PC-3 (cell line): Measurements from ENCODE around the gene PSMF1. TPM values are rescaled to one million over a fixed set of nuclear protein-coding genes. Genes with fewer than 3 reads are reported as not detected.

Experiments
- ATAC-seq: fragments of 200-7000 bp; cut with Tn5 transposase; 2 replicates; pipeline ENCODE4 v1.9.1; 2020; ENCODE audit warnings: mild to moderate bottlenecking, moderate library complexity
- BruUV-seq: library from RNA; stranded (reverse); fragments of 400-500 nt; replicated peaks from 2 replicates; lab custom pipeline; 2021; lab: Mats Ljungman, UMichigan
- CTCF ChIA-PET: fragments of 300-600 bp; sonication (Branson Sonifier 250); formaldehyde crosslinking; loops from one replicate; lab custom pipeline; 2022; ENCODE audit warnings: antibody characterized with exemption; lab: Charles Lee
- POLR2A ChIA-PET: fragments of 300-600 bp; sonication (Branson Sonifier 250); formaldehyde crosslinking; loops from one replicate; lab custom pipeline; 2022; ENCODE audit warnings: antibody characterized with exemption; ENCODE audit not compliant: unreplicated experiment; lab: Charles Lee
- DNase-seq: peaks from one replicate; pipeline ENCODE4 v3.0.0-alpha.2; 2015
- H2AFZ ChIP-seq: fragments of 300-600 bp; sonication (generic); 2 replicates; pipeline ENCODE4 v1.6.0; 2016; ENCODE audit warnings: antibody characterized with exemption, low read length
- H3F3A ChIP-seq: fragments of 300-600 bp; sonication (generic); one replicate; pipeline ENCODE4 v1.6.0; 2017; ENCODE audit warnings: antibody characterized with exemption, low read length, control low read depth, mild to moderate bottlenecking; ENCODE audit not compliant: unreplicated experiment
- H3K27ac ChIP-seq: fragments of 300-600 bp; sonication (generic); 2 replicates; pipeline ENCODE4 v1.5.1; 2016; ENCODE audit warnings: mild to moderate bottlenecking, low read length
- H3K27me3 ChIP-seq: fragments of 300-600 bp; sonication (generic); 2 replicates; pipeline ENCODE4 v1.6.1; 2016; ENCODE audit warnings: low read length, mixed read lengths
- H3K36me3 ChIP-seq: fragments of 300-600 bp; sonication (generic); 2 replicates; pipeline ENCODE4 v1.6.1; 2016; ENCODE audit warnings: low read depth, mixed run types, low read length, mixed read lengths
- H3K4me1 ChIP-seq: fragments of 300-600 bp; sonication (generic); 2 replicates; pipeline ENCODE4 v1.5.1; 2016; ENCODE audit warnings: low read length; ENCODE audit not compliant: insufficient read depth
- H3K4me2 ChIP-seq: fragments of 300-600 bp; sonication (generic); 2 replicates; pipeline ENCODE4 v1.6.0; 2016; ENCODE audit warnings: low read length
- H3K4me3 ChIP-seq: fragments of 300-600 bp; sonication (generic); 2 replicates; pipeline ENCODE4 v1.5.1; 2016; ENCODE audit warnings: mild to moderate bottlenecking, low read length, mixed read lengths
- H3K79me2 ChIP-seq: fragments of 300-600 bp; sonication (generic); 2 replicates; pipeline ENCODE4 v1.6.1; 2017; ENCODE audit warnings: low read length, mixed read lengths
- H3K9ac ChIP-seq: fragments of 300-600 bp; sonication (generic); 2 replicates; pipeline ENCODE4 v1.6.0; 2016; ENCODE audit warnings: mild to moderate bottlenecking, low read length
- H3K9me2 ChIP-seq: fragments of 300-600 bp; sonication (generic); replicated peaks from 2 replicates; pipeline ENCODE4 v1.6.1; 2016; ENCODE audit warnings: mixed run types, low read length, mixed read lengths
- H3K9me3 ChIP-seq: fragments of 300-600 bp; sonication (generic); 2 replicates; pipeline ENCODE4 v1.6.1; 2016; ENCODE audit warnings: low read length, mixed read lengths
- H4K20me1 ChIP-seq: fragments of 300-600 bp; sonication (generic); 2 replicates; pipeline ENCODE4 v1.6.1; 2016; ENCODE audit warnings: low read length, mixed read lengths
- EZH2 ChIP-seq: fragments of 300-600 bp; sonication (generic); IDR thresholded peaks from one replicate; pipeline ENCODE4 v1.6.1; 2017; ENCODE audit warnings: antibody characterized with exemption, mild to moderate bottlenecking, low read length; ENCODE audit not compliant: unreplicated experiment
- EZH2phosphoT487 ChIP-seq: fragments of 300-600 bp; sonication (generic); IDR thresholded peaks from 2 replicates; pipeline ENCODE4 v1.6.1; 2018; ENCODE audit warnings: mild to moderate bottlenecking, antibody characterized with exemption, low read length, borderline replicate concordance
- intact Hi-C: fragments of 100-400 bp; cut with micrococcal nuclease; formaldehyde crosslinking; loops from 2 replicates; pipeline ENCODE4 v1.9.0; 2023
- total RNA-seq: library from RNA; depleted of rRNA; stranded (reverse); fragments of >200 nt; gene quantifications from 2 replicates; pipeline ENCODE4 v1.2.3, GENCODE V29; 2014
- TF ChIP-seq, protein P1 (sequence below): fragments of 300-600 bp; sonication (generic); conservative IDR thresholded peaks from 2 replicates; pipeline ENCODE4 v1.5.1; 2017; ENCODE audit warnings: antibody characterized with exemption, low read depth, mild to moderate bottlenecking, low read length

Gene PSMF1
- total RNA-seq, 1 experiment from 2014 or later: 60.8 TPM

DNA sequence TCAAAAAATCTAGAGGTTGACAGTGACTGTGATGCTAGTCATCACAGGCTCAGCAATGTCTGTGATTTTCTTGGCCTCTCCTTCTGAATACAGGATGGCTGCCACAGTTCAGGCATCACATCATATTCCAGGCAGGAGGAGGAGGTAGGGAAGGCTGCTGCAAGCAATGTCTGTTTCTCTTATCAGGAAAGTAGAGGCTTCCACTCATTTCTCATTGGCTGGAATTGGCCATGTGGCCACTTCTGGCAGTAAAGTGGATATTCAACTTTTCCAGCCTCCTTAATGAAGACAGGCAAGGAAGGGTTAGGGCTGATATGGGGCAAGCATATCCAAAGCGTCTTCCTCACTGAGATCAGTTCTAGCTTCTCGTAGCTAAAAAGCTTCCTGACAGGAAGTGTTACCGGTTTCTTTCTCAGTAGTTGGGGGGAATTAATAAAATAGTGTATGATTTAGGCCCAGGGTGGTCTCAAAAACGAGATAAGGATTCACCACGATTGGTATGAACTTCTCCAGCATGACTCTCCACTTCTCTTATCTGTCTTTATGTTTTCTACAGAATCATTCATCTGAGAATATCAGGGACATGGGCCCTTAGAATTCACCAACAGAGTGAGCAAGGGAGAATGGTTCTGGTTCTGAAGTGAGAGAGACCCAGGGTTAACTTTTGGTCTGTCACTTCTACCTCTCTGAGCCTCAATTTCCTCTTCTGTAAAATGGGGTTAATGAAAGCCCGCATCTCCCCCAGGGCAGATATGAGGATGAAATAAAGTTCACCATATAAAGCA is 32.7 kb upstream of the PSMF1 start:
- no peak for DNase-seq
- TF ChIP-seq EZH2phosphoT487 (no peak), EZH2 (no peak)
- TF ChIP-seq, protein P1, sequence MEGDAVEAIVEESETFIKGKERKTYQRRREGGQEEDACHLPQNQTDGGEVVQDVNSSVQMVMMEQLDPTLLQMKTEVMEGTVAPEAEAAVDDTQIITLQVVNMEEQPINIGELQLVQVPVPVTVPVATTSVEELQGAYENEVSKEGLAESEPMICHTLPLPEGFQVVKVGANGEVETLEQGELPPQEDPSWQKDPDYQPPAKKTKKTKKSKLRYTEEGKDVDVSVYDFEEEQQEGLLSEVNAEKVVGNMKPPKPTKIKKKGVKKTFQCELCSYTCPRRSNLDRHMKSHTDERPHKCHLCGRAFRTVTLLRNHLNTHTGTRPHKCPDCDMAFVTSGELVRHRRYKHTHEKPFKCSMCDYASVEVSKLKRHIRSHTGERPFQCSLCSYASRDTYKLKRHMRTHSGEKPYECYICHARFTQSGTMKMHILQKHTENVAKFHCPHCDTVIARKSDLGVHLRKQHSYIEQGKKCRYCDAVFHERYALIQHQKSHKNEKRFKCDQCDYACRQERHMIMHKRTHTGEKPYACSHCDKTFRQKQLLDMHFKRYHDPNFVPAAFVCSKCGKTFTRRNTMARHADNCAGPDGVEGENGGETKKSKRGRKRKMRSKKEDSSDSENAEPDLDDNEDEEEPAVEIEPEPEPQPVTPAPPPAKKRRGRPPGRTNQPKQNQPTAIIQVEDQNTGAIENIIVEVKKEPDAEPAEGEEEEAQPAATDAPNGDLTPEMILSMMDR: no peak
- Histone ChIP-seq H3K9ac (no peak overlapping the region), H2AFZ (no peak overlapping the region), H3K4me2 (no peak overlapping the region), H3K36me3 (no peaks in the 10 kb centered on the region), H3K9me2 (no peaks in the 10 kb centered on the region), H4K20me1 (no peaks in the 10 kb centered on the region), H3K79me2 (no peaks in the 10 kb centered on the region), H3K4me1 (no peaks in the 10 kb centered on the region), H3K27me3 (no peaks in the 10 kb centered on the region), H3K4me3 (no peak overlapping the region), H3F3A (no peaks in the 10 kb centered on the region), H3K27ac (no peak overlapping the region), H3K9me3 (0 out of 2 replicates have a peak, but pooled peaks cover 2% of the 10 kb centered on the region)
- intact Hi-C loops: no loop called here
- ChIA-PET CTCF (no interaction called here), POLR2A (no interaction called here)
- BruUV-seq: no TSS peak
- no peak for ATAC-seq

DNA sequence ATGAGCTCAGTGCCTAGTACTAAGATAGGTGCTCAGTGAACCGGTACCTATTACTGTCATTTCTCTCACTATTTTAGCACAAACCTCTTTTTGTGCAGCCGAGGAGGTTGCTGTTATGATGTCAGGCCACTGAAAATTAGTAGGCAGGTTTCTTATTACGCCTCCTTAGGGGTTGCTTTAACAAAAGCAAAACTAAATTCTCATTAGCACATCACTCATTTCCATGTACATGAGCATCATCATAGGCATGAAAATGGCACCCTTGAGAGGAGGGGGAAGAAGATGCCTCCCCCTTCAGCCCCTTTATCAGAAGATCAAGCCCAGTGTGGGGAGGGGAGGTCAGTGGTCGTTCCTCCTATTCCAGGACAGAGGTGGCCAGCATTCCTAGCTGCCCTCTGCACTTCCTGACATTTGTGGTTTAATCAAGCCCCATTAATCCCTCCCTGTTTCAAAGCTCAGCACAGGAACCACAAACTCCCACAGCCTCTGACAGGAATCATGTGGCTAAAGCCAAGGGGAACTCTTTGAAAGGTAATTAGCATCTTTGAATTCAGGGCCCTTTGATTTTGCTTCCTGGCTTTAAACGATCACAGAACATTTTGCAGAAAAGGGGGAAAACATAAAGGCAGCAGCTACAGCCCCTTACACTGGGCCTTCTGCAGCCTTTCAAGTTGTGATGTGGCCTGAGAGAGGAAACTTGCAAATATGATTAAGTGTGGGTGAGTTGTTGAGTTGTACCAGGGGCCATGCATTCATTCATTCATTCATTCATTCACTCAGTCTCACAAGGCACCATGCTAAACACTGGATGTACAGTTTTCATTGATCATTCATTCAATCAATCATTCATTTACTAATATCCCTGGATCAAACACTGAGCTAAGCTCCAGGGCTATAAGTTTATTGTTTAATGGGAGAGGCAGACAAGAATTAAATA is 31.9 kb upstream of the PSMF1 start:
- H3K36me3 ChIP-seq: no peaks in the 10 kb centered on the region
- H3K4me3 ChIP-seq: no peak overlapping the region
- POLR2A ChIA-PET: no interaction called here
- TF ChIP-seq EZH2phosphoT487: no peak
- TF ChIP-seq, protein P1: no peak
- TF ChIP-seq EZH2: no peak
- DNase-seq (no peak), ATAC-seq (no peak)
- 0 out of 2 replicates have a peak, but pooled peaks cover 3% of the 10 kb centered on the region for H3K9me3 ChIP-seq
- H3K4me2 ChIP-seq: no peak overlapping the region
- H3K79me2 ChIP-seq: no peaks in the 10 kb centered on the region
- no peak overlapping the region for H3K9ac ChIP-seq
- no peaks in the 10 kb centered on the region for H3K27me3 ChIP-seq
- BruUV-seq: no TSS peak
- H3K27ac ChIP-seq: no peak overlapping the region
- H2AFZ ChIP-seq: no peak overlapping the region
- H3K4me1 ChIP-seq: no peaks in the 10 kb centered on the region
- CTCF ChIA-PET: interaction anchor here (0.8 kb wide), 1 partner anchor 22 kb away, joined by 3 read pairs; no protein-coding TSS in a partner anchor
- H4K20me1 ChIP-seq: no peaks in the 10 kb centered on the region
- no peaks in the 10 kb centered on the region for H3K9me2 ChIP-seq
- intact Hi-C loops: no loop called here
- no peaks in the 10 kb centered on the region for H3F3A ChIP-seq
